K562 (cell line): Measurements from ENCODE around the gene HHATL. TPM values are rescaled to one million over a fixed set of nuclear protein-coding genes. Genes with fewer than 3 reads are reported as not detected.

Source experiments
- ATAC-seq: fragments of 200-7000 bp; cut with Tn5 transposase; 3 replicates; pipeline ENCODE4 v1.9.1; 2020; ENCODE audit warnings: moderate library complexity
- BruUV-seq: library from RNA; stranded (reverse); fragments of 400-500 nt; replicated peaks from 2 replicates; lab custom pipeline; 2021; lab: Mats Ljungman, UMichigan
- CTCF ChIA-PET: fragments of 300-600 bp; formaldehyde crosslinking; extraction: SDS; loops from one replicate; lab custom pipeline; 2021; ENCODE audit warnings: low intra/inter-chr PET ratio; lab: Yijun Ruan, JAX
- POLR2A ChIA-PET: fragments of 300-600, 350-650 bp; sonication (Branson Sonifier 250); formaldehyde crosslinking; extraction: SDS; loops from one replicate; lab custom pipeline; 2021; ENCODE audit warnings: antibody characterized with exemption, inconsistent platforms; lab: Yijun Ruan, JAX
- DNase-seq, 4 experiments: peaks; one replicate each; pipeline versions ENCODE4 v3.0.0 to v3.0.0-alpha.2; 2011 to 2018; ENCODE audit warnings: low spot score in 3 of 4, mixed read lengths in 3 of 4; ENCODE audit errors: extremely low read depth in 1 of 4
- FAIRE-seq: peaks from 2 replicates; lab custom pipeline; 2011; peaks lifted over from hg19 to GRCh38; lab: Jason Lieb, UNC
- H2AFZ ChIP-seq: 2 replicates; pipeline ENCODE4 v1.6.0; 2011; ENCODE audit warnings: low read depth, low read length, control low read depth, inconsistent platforms
- H3K27ac ChIP-seq: fragments of 200-600 bp; 3 replicates; pipeline ENCODE4 v1.8.0; 2011; ENCODE audit warnings: low read depth, mild to moderate bottlenecking, control low read depth, inconsistent platforms, low read length, moderate library complexity, mixed read lengths; ENCODE audit errors: extremely low read depth
- H3K27me3 ChIP-seq, 2 experiments: fragments of 300-600 bp in 1 of 2; 2 replicates in 1 of 2; 3 replicates in 1 of 2; pipeline versions ENCODE4 v1.6.0 to v1.8.0; 2011; ENCODE audit warnings: inconsistent platforms in 2 of 2, low read length in 2 of 2, mild to moderate bottlenecking in 1 of 2, mixed read lengths in 1 of 2, moderate library complexity in 1 of 2; ENCODE audit not compliant: control insufficient read depth in 2 of 2, insufficient read depth in 2 of 2
- H3K36me3 ChIP-seq: fragments of 300-600 bp; 3 replicates; pipeline ENCODE4 v1.8.0; 2011; ENCODE audit warnings: mild to moderate bottlenecking, low read length, inconsistent platforms; ENCODE audit not compliant: control insufficient read depth, insufficient read depth
- H3K4me1 ChIP-seq, 2 experiments: fragments of 200-600 bp in 1 of 2; replicated peaks in 1 of 2; 2 replicates in 1 of 2; 3 replicates in 1 of 2; pipeline versions ENCODE4 v1.5.1 to v1.8.0; 2011; ENCODE audit warnings: inconsistent platforms in 2 of 2, low read length in 2 of 2, mild to moderate bottlenecking in 1 of 2, mixed read lengths in 1 of 2, moderate library complexity in 1 of 2; ENCODE audit not compliant: control insufficient read depth in 2 of 2, insufficient read depth in 2 of 2
- H3K4me2 ChIP-seq: 2 replicates; pipeline ENCODE4 v1.6.1; 2011; ENCODE audit warnings: low read length, control low read depth, inconsistent platforms, mixed read lengths; ENCODE audit not compliant: insufficient read depth
- H3K4me3 ChIP-seq: fragments of 200-600 bp; sonication (generic), shearing (Covaris generic); 2 replicates; pipeline ENCODE4 v1.5.1; 2016; ENCODE audit warnings: control low read depth, inconsistent platforms
- H3K79me2 ChIP-seq: fragments of 200-600 bp; 3 replicates; pipeline ENCODE4 v1.8.0; 2011; ENCODE audit warnings: low read length, inconsistent platforms; ENCODE audit not compliant: control insufficient read depth, insufficient read depth
- H3K9ac ChIP-seq, 2 experiments: 2 replicates each; pipeline versions ENCODE4 v1.6.0 to v1.6.1; 2011; ENCODE audit warnings: low read depth in 2 of 2, low read length in 2 of 2, control low read depth in 1 of 2, inconsistent platforms in 1 of 2, mild to moderate bottlenecking in 1 of 2, mixed read lengths in 1 of 2; ENCODE audit not compliant: insufficient read depth in 1 of 2
- H3K9me1 ChIP-seq: one replicate; pipeline ENCODE4 v1.6.0; 2011; ENCODE audit warnings: inconsistent platforms, mild to moderate bottlenecking, low read length, moderate library complexity; ENCODE audit not compliant: control insufficient read depth, insufficient read depth
- H3K9me3 ChIP-seq: replicated peaks from 2 replicates; pipeline ENCODE4 v1.5.1; 2011; ENCODE audit warnings: low read depth, low read length, inconsistent platforms; ENCODE audit not compliant: control insufficient read depth, insufficient read depth
- H4K20me1 ChIP-seq: replicated peaks from 2 replicates; pipeline ENCODE4 v1.6.1; 2011; ENCODE audit warnings: low read length, inconsistent platforms, mixed read lengths; ENCODE audit not compliant: control insufficient read depth, insufficient read depth
- DACH1 ChIP-seq: fragments of 450-650 bp; IDR thresholded peaks from 2 replicates; pipeline ENCODE4 v1.6.1; 2018; ENCODE audit not compliant: partially characterized antibody
- HNRNPUL1 ChIP-seq: fragments of 200-400 bp; formaldehyde crosslinking; IDR thresholded peaks from 2 replicates; pipeline ENCODE4 v1.6.1; 2017; ENCODE audit warnings: low read length
- TFE3 ChIP-seq: fragments of 450-650 bp; formaldehyde crosslinking; IDR thresholded peaks from 2 replicates; pipeline ENCODE4 v1.4.0; 2020; ENCODE audit warnings: mild to moderate bottlenecking, mixed read lengths
- TRIM28 ChIP-seq: fragments of 450-650 bp; IDR thresholded peaks from 2 replicates; pipeline ENCODE4 v1.6.1; 2017
- ZNF212 ChIP-seq: fragments of 450-650 bp; formaldehyde crosslinking; IDR thresholded peaks from 2 replicates; pipeline ENCODE4 v1.4.0; 2020; ENCODE audit warnings: mild to moderate bottlenecking
- ZNF316 ChIP-seq: fragments of 450-650 bp; IDR thresholded peaks from 2 replicates; pipeline ENCODE4 v1.6.1; 2016
- ZNF75A ChIP-seq: fragments of 450-650 bp; formaldehyde crosslinking; IDR thresholded peaks from 2 replicates; pipeline ENCODE4 v1.4.0; 2020; ENCODE audit warnings: mild to moderate bottlenecking
- WGBS: fragments of 100-300 bp; shearing (Covaris generic); methylation state at CpG from one replicate; pipeline ENCODE4 v1.1.6; 2016; ENCODE audit warnings: low coverage, mixed read lengths; ENCODE audit not compliant: insufficient coverage; ENCODE audit errors: missing lambda C conversion rate; 5-methylcytosine and 5-hydroxymethylcytosine counted together
- in situ Hi-C: fragments of 300-500 bp; cut with MboI; formaldehyde crosslinking; loops from 4 replicates; pipeline ENCODE4 v1.15.0; 2018; ENCODE audit warnings: inconsistent platforms, mixed read lengths
- intact Hi-C: fragments of 100-400 bp; cut with micrococcal nuclease; formaldehyde crosslinking; loops from 2 replicates; pipeline ENCODE4 v1.14.2; 2022
- polyA plus RNA-seq, 8 experiments: library from polyadenylated mRNA; depleted of rRNA in 4 of 8; stranded (reverse) in 5 of 8; unstranded in 3 of 8; fragments of >200 nt; fragmentation: Nextera tagmentation in 2 of 8; fragmentation: Illumina TruSeq in 1 of 8; extraction: Ambion mirVana in 2 of 8; extraction: Trizol in 1 of 8; gene quantifications; 2 replicates each; pipeline versions ENCODE4 v1.2.1 to v1.2.3, GENCODE V29; 2011 to 2014; ENCODE audit warnings: inconsistent platforms in 1 of 8, missing spikeins in 1 of 8
- total RNA-seq, 7 experiments: library from RNA; depleted of rRNA in 6 of 7; stranded (reverse); fragments of >200 nt in 6 of 7; fragmentation: Illumina TruSeq in 2 of 7; extraction: Trizol in 2 of 7; gene quantifications; 2 replicates each; pipeline versions ENCODE4 v1.2.1 to v1.2.3, GENCODE V29; 2011 to 2021; ENCODE audit warnings: low replicate concordance in 1 of 7
- TF ChIP-seq, protein P1 (sequence below), 2 experiments: IDR thresholded peaks; 2 replicates each; pipeline ENCODE4 v1.6.1; 2012; ENCODE audit warnings: improper control_type of control experiment in 2 of 2, low read depth in 2 of 2, low read length in 2 of 2, borderline replicate concordance in 1 of 2

Gene HHATL
- total and polyA plus RNA-seq, 9 of the 15 experiments (the other 6 are each of a cell fraction or from before 2014, with no cell fraction given), result not detected

GRCh38 chr3:42732196-42732828 is 29.7 kb upstream of the HHATL start (continued):
- TF ChIP-seq TFE3 (CRISPR knock-in tag) (no peak), HNRNPUL1 (no peak), ZNF75A (CRISPR knock-in tag) (no peak), DACH1 (no peak)

DNA sequence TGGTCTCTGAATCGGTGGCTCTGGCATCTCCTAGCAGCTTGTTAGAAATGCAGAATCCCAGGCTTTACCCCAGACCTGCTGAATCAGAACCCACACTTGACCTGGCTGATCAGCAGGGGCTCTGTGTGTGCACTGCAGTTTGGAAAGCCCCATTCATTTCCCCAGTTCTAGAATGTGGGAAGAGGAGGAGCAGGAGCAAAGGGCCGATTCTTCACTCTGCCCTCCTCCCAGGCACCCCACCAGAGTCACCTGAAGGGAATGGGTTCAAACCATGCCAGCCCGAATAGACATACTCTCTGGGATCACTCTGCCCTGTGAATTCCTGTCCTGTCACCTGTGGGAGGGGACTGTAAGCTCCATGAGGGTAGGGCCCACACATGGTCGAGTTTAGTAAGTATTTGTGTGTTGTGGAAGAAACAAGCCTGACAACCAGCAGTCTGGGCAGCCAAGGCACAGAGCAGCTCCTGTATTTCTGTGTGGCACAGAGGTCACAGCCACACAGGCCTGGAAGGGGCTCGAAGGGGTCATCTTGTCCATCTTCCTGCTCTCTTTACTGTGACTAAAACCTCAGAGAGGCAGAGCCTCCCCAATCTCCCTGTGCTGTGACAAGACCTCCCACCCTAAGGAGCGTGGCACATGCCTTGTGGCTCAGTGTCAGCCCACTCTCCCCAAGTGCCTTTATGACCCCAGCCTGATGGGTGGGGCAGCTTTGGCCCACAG is 29.0 kb upstream of the HHATL start:
- CTCF ChIA-PET, result no interaction called here
- TF ChIP-seq TRIM28 (0 out of 2 replicates have a peak, but pooled peaks have one; percentile 39), ZNF316 (peak; percentile 42), ZNF212 (CRISPR knock-in tag) (no peak)
- TF ChIP-seq, protein P1, sequence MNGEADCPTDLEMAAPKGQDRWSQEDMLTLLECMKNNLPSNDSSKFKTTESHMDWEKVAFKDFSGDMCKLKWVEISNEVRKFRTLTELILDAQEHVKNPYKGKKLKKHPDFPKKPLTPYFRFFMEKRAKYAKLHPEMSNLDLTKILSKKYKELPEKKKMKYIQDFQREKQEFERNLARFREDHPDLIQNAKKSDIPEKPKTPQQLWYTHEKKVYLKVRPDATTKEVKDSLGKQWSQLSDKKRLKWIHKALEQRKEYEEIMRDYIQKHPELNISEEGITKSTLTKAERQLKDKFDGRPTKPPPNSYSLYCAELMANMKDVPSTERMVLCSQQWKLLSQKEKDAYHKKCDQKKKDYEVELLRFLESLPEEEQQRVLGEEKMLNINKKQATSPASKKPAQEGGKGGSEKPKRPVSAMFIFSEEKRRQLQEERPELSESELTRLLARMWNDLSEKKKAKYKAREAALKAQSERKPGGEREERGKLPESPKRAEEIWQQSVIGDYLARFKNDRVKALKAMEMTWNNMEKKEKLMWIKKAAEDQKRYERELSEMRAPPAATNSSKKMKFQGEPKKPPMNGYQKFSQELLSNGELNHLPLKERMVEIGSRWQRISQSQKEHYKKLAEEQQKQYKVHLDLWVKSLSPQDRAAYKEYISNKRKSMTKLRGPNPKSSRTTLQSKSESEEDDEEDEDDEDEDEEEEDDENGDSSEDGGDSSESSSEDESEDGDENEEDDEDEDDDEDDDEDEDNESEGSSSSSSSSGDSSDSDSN (IDR thresholded peaks at IDR 0.05; ENCODE audit: borderline replicate concordance in 1 of 2, low read depth in 2 of 2, low read length in 2 of 2), result no peak
- intact Hi-C loops (no loop called here), in situ Hi-C loops (no loop called here)
- FAIRE-seq, result no peak
- Histone ChIP-seq H3K79me2 (no peaks in the 10 kb centered on the region), H3K27me3 (peaks cover 26 to 36% of the 10 kb centered on the region in 2 experiments; a peak in 4 of 5 replicates), H3K36me3 (no peaks in the 10 kb centered on the region), H3K27ac (no peak overlapping the region), H3K9ac (no peak overlapping the region), H3K4me1 (no peaks in the 10 kb centered on the region), H4K20me1 (no peaks in the 10 kb centered on the region; the same call in 1 of the 2 replicates), H3K4me2 (no peak overlapping the region), H3K4me3 (no peak overlapping the region), H2AFZ (no peak overlapping the region), H3K9me3 (0 out of 2 replicates have a peak, but pooled peaks cover 2% of the 10 kb centered on the region), H3K9me1 (no peaks in the 10 kb centered on the region)
- POLR2A ChIA-PET, result interaction anchor here (1.3 kb wide), 1 partner anchor 10 kb away, joined by 3 read pairs; no protein-coding TSS in a partner anchor
- ATAC-seq, result no peak
- WGBS, result 2% methylated on average over 6 of the region's 6 CpGs
- no TSS peak for BruUV-seq
- no peak for DNase-seq
